22Rv1 (cell line): ENCODE data around the gene CLEC3B.

ENCODE experiments used
- H3K27ac ChIP-seq: fragments of 450-650 bp; 2 replicates; pipeline ENCODE4 v1.5.1; 2017
- CTCF ChIP-seq: fragments of 450-650 bp; IDR thresholded peaks from 2 replicates; pipeline ENCODE4 v1.5.1; 2017; ENCODE audit warnings: mild to moderate bottlenecking
- ZFX ChIP-seq: fragments of 450-650 bp; IDR thresholded peaks from 2 replicates; pipeline ENCODE4 v1.6.1; 2017; ENCODE audit warnings: antibody characterized with exemption, borderline replicate concordance

CLEC3B gene

GRCh38 chr3:45082142-45082538 lies 56.0 kb downstream of the CLEC3B start:
- no peak overlapping the region for H3K27ac ChIP-seq
- TF ChIP-seq CTCF (no peak), ZFX (no peak)

GRCh38 chr3:45083023-45083422 lies 56.9 kb downstream of the CLEC3B start:
- TF ChIP-seq ZFX (no peak), CTCF (no peak)
- no peak overlapping the region for H3K27ac ChIP-seq

- no peak overlapping the region for H3K27ac ChIP-seq
- TF ChIP-seq CTCF = no peak
- no peak for TF ChIP-seq ZFX
These were observed 58.3 kb downstream of the CLEC3B start for GRCh38 chr3:45084361-45084760.

- TF ChIP-seq ZFX = no peak
- no peak for TF ChIP-seq CTCF
- H3K27ac ChIP-seq = no peak overlapping the region
These were observed 59.0 kb downstream of the CLEC3B start for GRCh38 chr3:45084820-45085816.
